ENCODE results near the gene CHAF1B.
"Not testable (repeated sequence)": the region's sequence is repeated elsewhere in the genome, so short reads cannot be mapped to it uniquely, and the experiment has no call there.

The CHAF1B gene

DNA sequence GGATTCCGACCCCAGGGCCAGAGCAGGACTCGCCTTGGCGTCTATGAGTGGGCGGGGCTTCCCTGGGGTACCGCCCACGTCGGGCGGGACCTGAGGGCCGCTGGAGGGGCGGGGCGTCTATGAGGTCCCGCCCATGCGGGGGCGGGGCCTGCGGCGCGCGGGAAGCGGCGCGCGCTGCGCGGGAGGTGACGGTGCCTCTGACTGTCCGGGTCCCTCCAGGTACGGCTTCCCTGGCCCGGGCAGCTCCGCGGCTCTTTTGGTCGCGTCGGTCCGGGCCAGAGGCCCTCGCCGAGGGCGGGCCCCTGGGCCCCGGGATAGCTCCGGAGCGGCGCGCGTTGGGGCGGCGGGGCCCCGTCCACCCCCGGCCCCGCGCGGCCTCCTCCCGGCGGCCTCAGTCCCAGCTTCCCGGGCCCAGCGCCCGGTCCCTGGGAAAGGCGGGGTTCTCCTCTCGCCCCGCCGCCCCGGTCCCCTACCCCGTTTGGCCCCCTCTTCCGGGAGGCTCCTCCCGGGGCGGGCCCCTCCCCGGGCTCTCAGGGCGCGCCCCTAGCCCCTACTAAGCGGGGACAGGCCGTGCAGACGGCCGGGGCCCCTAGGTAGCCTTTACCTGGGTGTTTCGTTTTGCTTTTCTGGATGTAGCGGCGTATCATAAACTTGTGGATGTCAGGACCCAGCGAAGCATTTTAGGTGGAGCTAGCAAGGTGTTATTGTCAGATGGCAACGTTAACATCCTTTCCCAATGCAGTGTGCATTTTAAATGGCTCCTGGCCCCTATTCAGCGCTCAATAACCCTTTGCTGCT is at the start of gene CHAF1B:
Gene CHAF1B (plus strand): TSS at position 160 of the 798 bp plus-strand sequence. CDS start 745 bp downstream, outside the sequence.
- peak; percentile 54 to 58 for DNase-seq (ENCODE audit: low read depth in 2 of 2, low spot score in 1 of 2)

DNA sequence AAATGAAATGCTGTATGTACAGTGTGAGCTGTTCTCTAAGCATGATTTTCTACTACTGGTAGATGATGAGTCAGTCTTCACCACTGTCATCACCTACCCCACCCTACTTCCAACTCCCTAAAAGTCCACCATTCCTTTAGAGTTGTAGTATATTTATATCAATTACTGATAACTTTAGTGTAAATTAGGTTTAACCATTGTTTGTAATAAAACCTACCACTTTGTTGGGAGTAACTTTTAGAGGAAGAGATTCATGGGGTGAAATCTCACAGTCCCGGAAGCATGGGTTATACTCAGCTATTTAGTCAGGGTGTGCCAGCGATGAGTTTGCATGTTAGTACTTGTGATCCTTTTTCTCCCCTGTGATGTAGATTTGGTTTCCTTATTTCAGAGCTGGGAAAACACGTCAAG is 48.1 kb upstream of the CHAF1B start:
- DNase-seq (ENCODE audit: low read depth in 2 of 2, low spot score in 1 of 2) = no peak

DNA sequence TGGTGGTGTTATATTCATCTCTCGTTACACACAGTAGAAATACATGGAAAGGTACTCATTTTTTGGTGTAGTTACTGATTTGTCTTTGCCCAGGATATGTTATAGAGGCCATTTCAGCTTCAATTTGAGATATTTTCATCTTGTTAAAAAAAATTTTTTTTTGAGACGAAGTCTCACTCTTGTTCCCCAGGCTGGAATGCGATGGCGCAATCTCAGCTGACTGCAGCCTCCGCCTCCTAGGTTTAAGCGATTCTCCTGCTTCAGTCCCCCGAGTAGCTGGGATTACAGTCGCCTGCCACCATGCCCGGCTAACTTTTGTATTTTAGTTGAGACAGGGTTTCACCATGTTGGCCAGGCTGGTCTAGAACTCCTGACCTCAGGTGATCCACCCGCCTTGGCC is 46.2 kb upstream of the CHAF1B start:
- no peak for DNase-seq (ENCODE audit: low read depth in 2 of 2, low spot score in 1 of 2)

DNA sequence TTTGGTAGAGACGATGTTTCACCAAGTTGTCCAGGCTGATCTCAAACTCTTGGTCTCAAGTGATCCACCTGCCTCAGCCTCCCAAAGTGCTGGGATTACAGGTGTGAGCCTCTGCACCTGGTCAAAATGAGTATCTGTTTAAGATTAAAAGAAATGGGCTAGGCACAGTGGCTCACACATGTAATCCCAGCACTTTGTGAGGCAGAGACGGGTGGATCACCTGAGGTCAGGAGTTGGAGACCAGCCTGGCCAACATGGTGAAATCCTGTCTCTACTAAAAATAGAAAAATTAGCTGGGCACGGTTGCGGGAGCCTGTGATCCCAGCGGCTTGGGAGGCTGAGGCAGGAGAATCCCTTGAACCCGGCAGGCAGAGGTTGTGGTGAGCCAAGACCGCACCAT is 42.6 kb upstream of the CHAF1B start:
- not testable (repeated sequence) for DNase-seq (ENCODE audit: low read depth in 2 of 2, low spot score in 1 of 2)

DNA sequence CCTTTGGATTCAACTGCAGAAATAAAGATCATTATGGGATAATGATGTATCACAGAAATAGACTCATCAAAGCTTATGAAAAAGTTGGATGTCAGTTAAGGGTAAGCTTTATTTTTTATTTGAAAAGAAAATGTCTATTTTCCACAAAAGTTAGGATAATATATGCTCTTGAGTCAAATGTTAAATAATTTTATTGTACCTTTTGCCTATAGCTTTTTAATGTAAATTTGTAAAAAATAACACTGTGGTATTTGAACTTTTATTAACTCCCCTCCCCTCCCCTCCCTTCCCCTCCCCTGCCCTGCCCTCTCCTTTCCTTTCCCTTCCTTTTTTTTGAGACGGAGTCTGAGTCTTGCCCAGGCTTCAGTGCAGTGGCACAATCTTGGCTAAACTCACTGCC is 40.3 kb upstream of the CHAF1B start:
- DNase-seq (ENCODE audit: low read depth in 2 of 2, low spot score in 1 of 2) = no peak

DNA sequence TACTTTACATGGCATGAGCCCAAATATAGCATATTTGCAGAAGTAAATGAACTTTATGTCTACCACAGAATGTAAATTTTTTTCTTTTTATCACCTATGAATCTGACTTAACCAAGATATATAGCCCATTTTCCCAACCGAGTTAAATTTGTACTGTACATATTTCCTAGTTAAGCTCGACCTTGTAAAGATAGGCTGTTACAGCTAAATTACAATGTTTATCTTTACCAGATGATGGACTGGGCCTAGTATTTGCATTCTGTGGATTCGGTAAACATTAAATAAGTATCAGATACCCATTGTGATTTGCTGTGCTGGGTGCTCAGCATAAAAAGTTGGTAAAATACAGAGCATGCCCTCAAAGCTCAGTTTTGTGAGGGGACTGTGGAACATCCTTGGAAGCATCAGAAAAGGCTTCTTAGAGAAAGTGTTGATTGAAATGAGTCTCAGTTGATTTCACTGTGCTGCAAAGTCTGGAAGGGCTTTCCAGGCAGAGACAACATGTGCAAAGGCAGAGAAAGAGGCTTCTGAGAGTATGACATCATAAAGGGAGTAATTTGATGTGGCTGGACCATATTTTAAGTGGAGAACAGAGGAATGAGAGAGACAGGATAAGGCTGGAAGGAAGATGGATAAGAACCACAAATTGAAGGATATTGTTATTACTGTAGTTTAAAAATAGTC is 37.8 kb upstream of the CHAF1B start:
- DNase-seq (ENCODE audit: low read depth in 2 of 2, low spot score in 1 of 2) = no peak

DNA sequence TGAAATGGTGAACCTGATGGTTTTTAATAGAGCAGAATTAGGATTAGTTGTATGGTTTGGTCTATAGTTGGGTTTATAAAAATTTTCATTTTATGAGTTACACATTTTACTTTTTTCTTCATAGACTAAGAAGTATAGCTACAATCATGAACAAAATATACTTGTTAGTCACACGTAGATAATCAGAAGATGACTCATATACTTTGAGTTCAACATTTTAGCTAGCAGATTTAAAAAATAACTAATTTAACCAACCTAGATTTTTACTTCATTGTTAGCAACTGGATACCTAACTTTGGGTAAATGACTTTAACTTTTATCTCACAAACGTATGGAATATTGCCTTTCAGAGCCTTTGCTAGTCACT is 37.2 kb upstream of the CHAF1B start:
- DNase-seq (ENCODE audit: low read depth in 2 of 2, low spot score in 1 of 2) = no peak

DNA sequence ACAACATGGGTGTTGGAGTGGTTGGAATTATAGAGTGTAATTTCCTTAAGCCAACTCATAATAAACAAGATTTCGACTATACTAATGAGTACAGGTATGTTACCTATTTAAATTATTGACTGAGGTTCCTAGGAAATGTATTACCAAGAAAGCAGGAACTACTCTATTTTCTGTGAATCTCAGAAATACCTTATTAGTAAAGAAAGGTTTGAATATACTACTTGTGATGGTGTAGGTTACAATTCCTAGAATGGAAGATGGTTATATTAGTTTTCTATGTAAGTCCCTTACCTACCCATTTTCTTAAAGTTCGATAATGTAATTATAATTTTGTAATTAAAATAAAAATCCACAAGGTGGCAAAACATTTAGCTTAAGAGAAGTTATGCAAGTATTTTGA is 35.9 kb upstream of the CHAF1B start:
- DNase-seq (ENCODE audit: low read depth in 2 of 2, low spot score in 1 of 2) = no peak

DNA sequence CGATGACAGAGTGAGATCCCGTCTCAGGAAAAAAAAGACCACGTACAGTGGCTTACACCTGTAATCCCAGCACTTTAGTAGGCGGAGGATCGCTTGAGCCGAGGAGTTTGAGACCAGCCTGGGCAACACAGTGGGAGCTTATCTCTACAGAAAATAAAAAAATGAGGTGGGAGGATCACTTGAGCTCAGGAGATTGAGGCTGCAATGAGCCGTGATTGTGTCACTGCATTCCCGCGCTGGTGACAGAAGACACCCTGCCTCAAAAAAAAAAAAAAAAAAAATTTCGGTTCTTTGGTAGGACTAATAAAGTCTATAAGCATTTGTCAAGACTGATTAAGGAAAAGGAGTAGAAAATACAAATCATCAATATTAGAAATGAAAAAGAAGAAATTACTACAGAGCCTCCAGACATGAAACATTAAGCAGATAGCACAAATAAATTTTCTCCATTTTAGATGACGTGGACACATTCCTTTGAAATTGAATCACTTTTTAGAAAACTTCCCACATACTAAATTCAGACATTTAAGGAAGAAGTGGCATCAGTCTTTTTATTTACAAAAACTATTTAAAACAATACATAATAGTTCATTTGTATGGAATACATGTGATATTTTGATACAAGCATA is 34.8 kb upstream of the CHAF1B start:
- no peak for DNase-seq (ENCODE audit: low read depth in 2 of 2, low spot score in 1 of 2)

DNA sequence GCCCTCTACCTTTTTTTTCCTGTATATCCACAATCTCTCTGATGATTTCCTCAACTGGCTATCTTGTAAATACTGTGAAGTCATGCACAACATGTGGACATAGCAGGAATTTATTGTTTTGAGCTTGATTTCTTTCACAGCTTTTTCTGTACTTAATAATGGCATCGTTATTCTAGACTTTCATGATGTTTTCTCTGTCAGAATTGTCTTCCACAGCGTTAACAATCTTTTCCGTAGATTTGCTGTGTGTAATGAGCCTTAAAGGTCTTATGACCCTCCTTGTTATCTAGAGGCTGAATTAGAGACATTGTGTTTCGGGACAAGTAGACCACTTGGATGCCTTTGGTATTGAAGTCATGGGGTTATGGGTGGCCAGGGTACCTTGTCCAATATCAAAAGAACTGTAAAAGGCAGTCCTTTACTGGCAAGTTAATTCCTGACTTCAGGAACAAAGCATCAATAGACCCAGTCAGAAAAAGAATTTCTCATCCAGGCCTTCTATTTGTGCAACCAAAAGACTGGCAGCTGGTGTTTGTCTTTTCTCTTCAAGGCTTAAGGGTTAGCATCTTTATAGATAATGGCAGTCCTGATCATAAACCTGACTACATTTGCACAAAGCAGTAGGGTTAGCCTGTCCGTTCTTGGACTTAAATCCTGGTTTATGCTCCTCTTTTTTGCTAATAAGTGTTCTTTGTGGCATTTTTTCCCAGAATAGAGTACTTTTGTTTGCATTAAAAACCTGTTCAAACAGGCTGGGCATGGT is 30.1 kb upstream of the CHAF1B start:
- no peak for DNase-seq (ENCODE audit: low read depth in 2 of 2, low spot score in 1 of 2)

DNA sequence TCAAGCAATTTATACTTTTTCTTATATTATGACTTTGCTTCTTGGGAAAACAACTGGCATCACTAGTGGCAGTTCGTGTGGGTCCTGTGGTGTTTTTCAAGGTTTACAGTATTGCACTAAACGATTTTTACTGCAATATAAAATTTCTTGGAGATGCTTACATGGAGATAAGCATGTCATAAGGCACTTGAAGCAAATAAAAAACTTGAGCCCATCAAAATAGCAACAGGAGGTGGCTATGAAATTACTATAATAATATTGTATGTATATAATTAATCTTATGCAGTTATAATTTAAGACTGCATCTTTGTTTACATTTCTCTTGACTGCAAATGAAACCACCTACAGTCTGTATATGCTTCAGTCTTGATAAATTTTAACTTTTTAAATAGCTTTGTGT is 29.3 kb upstream of the CHAF1B start:
- no peak for DNase-seq (ENCODE audit: low read depth in 2 of 2, low spot score in 1 of 2)

DNA sequence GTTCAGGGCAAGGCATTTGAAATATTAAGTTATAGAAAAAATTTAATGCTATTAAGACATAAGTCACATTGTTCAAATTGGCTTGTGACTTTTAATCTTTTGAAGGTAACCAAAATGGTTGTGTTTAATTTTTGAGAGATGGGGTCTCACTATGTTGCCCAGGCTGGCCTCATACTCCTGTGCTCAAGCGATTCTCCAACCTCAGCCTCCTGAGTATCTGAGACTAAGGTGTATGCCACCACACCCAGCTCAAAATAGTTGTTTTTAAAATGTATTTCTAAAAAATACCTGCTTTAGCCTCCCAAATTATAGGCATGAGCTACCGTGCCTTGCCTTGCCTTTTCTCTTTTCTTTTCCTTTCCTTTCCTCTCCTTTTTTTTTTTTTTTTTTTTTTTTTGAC is 26.0 kb upstream of the CHAF1B start:
- no peak for DNase-seq (ENCODE audit: low read depth in 2 of 2, low spot score in 1 of 2)

DNA sequence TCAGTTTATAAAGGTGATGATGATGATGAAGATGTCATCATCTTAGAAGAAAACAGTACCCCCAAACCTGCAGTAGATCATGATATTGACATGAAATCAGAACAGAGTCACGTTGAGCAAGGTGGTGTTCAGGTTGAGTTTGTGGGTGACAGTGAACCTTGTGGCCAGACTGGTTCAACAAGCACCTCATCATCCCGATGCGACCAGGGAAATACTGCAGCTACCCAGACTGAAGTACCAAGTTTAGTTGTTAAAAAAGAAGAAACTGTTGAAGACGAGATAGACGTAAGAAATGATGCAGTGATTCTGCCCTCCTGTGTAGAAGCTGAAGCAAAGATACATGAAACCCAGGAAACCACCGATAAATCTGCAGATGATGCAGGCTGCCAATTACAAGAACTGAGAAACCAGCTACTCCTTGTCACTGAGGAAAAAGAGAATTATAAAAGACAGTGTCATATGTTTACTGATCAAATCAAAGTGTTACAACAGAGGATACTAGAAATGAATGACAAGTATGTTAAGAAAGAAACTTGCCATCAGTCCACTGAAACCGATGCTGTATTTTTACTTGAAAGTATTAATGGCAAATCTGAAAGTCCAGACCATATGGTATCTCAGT is 16.0 kb upstream of the CHAF1B start:
- DNase-seq (ENCODE audit: low read depth in 2 of 2, low spot score in 1 of 2) = no peak

DNA sequence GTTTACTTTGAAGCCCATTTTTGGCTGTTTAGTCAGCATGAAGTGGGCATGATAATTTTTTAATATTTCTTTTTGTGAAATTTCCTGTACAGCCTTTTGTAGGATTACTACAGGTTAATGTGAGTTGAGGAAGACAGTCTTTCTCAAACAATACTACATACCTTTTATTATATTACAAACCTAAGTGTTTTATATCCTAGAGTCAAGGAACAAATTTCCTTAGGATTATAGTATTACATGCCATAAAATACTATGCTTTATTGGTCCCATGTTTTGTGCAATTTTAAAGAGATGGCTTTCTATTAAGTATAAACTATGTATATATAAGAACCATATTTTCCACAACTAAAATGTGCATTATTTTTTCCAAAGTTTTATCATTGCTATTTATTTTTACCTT is 9.2 kb upstream of the CHAF1B start:
- DNase-seq (ENCODE audit: low read depth in 2 of 2, low spot score in 1 of 2) = no peak

DNA sequence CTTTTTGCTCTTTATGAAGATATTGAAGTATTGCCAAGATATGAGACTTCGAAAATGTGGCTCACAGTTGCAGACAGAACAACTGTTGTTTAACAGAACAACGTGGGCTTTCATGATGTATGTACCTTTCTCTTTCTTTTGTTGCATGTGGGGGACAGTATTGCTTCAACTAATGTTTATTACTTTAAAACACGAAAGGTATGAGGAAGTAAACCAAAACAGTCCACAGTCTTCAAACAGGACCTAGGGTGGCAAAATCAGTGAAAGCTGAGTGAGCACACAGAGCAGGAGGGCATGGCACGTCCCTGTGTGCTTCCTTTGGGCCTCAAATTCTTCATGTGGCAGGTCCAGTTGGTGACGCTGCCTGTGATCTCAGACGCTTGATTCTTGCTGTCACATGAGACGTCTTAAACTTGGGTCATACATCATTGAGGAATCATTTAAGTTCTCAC is 7.8 kb upstream of the CHAF1B start:
- DNase-seq (ENCODE audit: low read depth in 2 of 2, low spot score in 1 of 2) = no peak

DNA sequence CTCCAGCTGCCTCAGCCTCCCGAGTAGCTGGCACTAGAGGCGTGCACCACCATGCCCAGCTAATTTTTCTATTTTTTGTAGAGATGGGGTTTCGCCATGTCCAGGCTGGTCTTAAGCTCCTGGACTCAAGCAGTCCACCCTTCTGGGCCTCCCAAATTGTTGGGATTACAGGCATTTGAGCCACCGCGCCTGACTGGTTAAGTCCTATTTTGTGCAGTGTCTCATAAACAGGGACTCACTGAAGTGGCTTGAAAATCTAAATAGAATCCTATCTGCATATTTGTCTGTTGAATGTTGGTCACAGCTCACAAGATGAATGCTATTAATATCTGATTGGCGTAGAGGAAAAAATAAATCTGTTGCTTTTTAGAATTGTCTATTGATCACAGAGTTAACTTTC is 5.9 kb upstream of the CHAF1B start:
- DNase-seq (ENCODE audit: low read depth in 2 of 2, low spot score in 1 of 2) = no peak

DNA sequence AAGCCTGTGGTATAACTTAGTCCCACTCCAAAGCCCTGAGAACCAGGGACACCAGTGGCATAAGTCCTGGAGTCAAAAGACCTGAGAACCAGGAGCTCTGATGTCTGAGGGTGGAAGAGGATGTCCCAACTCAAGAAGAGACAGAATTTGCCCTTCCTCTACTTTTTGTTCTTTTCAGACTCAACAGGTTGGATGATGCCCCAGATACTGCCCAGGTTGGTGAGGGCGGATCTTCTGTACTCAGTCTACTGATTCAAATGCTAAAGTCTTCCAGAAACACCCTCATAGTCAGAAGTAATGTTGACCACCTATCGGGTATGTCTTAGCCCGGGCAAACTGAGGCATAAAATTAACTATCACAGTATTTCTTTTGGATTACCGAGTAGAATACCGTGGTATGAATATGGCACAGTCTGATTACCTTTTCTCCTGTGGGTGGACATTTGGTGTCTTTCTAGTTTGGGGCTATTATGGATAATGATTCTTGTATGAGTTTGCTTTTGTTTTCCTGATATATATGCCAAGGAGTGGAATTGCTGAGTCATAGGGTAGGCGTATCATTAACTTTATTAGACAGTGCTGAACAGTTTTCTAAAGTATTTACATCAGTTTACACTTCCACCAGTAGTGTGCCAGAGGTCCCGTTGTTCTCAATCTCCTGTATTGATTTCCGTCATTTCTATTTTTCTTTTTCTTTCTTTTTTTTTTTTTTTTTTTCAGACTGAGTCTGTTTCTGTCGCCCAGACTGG is 3.2 kb upstream of the CHAF1B start:
- DNase-seq (ENCODE audit: low read depth in 2 of 2, low spot score in 1 of 2) = no peak

DNA sequence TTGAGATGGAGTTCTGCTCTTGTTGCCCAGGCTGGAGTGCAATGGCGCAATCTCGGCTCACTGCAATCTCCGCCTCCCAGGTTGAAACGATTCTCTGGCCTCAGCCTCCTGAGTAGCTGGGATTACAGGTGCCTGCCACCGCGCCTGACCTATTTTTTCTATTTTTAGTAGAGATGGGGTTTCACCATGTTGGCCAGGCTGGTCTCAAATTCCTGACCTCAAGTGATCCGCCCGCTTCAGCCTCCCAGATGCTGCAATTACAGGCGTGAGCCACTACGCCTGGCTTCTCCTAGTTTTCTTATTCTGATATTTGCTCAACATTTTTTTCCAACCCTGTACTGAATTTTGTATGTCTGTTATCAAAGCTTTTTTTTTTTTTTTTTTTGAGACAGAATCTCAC is 2.5 kb upstream of the CHAF1B start:
- DNase-seq (ENCODE audit: low read depth in 2 of 2, low spot score in 1 of 2) = not testable (repeated sequence)

DNA sequence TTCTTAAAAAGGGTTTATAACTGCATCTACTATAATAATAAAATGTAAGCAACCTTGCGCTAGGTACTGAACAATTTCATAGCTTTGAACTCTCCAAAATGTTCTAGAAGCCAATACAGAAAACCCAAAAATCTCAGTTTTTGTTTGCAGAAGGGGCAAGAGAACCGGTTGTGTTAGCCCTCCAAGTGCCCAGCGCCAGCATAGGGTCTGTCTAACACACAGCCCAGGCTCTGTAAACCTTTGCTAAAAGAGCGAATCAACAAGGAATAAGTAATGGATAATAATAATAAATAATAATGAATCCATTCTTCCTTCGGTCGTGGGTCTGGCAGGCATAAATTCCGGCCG is 333 bp upstream of the CHAF1B start:
- no peak for DNase-seq (ENCODE audit: low read depth in 2 of 2, low spot score in 1 of 2)

DNA sequence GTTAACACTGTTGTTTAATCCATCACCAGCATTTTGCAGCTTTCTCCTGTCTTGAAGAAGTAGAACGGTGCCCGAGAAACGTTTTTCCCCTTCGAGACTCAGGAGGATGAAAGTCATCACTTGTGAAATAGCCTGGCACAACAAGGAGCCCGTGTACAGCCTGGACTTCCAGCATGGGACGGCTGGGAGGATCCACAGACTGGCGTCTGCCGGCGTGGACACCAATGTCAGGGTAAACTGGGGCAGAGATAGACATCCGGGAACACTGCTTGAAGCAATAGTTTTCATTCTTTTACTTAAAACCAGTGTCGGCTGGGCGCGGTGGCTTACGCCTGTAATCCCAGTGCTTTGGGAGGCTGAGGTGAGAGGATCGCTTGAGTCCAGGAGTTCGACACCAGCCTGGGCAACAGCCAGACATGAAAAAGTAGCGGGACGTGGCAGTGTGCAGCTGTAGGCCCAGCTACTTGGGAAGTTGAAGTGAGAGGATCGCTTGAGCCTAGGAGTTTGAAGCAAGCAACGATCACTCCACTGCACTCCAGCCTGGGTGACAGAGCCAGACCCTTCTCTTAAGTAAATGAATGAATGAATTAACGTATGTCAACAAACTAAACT is 945 bp downstream of the CHAF1B start:
- no peak for DNase-seq (ENCODE audit: low read depth in 2 of 2, low spot score in 1 of 2)
